Lower lobe of right lung (tissue), 2 donors: ENCODE results near the gene MMP27. TPM values are rescaled to one million over a fixed set of nuclear protein-coding genes. Genes with fewer than 3 reads are reported as not detected.

ENCODE experiments used
- ATAC-seq, 2 donors: fragments of 200-7000 bp; cut with Tn5 transposase; one replicate each; pipeline ENCODE4 v1.9.1; 2020 to 2022; ENCODE audit warnings: mild to moderate bottlenecking in 2 of 2, moderate library complexity in 2 of 2
- DNase-seq: peaks from one replicate; pipeline ENCODE4 v3.0.0-alpha.2; 2020
- H3K27ac ChIP-seq: fragments of 200-600 bp; one replicate; pipeline ENCODE4 v1.8.0; 2022
- H3K27me3 ChIP-seq: fragments of 200-600 bp; one replicate; pipeline ENCODE4 v1.8.0; 2022; ENCODE audit warnings: low read depth
- H3K36me3 ChIP-seq: fragments of 200-600 bp; one replicate; pipeline ENCODE4 v1.8.0; 2022; ENCODE audit warnings: mild to moderate bottlenecking
- H3K4me1 ChIP-seq: fragments of 200-600 bp; one replicate; pipeline ENCODE4 v1.8.0; 2022
- H3K4me3 ChIP-seq: fragments of 200-600 bp; one replicate; pipeline ENCODE4 v1.8.0; 2022; ENCODE audit warnings: mild to moderate bottlenecking
- H3K9me3 ChIP-seq: fragments of 200-600 bp; one replicate; pipeline ENCODE4 v1.8.0; 2022
- intact Hi-C: fragments of 100-400 bp; cut with DNase I; formaldehyde crosslinking; loops from one replicate; pipeline ENCODE4 v1.11.0; 2022
- total RNA-seq: library from RNA; stranded (reverse); fragmentation: NEBNext Ultra II Directional; extraction: Animal tissue kit (Norgen Biotek cat#: 25700); gene quantifications from one replicate; pipeline ENCODE4 v1.2.1, GENCODE V29; 2021
- TF ChIP-seq, protein P1 (sequence below): fragments of 200-600 bp; IDR thresholded peaks from one replicate; pipeline ENCODE4 v1.8.0; 2022; ENCODE audit warnings: antibody characterized with exemption, mild to moderate bottlenecking
- donor health status: DM: no; HTN: yes; CAD: no; lungs with severe emphysema.

The MMP27 gene
- total RNA-seq, 1 donor from 2014 or later: not detected

- Histone ChIP-seq H3K27me3 (no peaks in the 10 kb centered on the region), H3K4me1 (no peaks in the 10 kb centered on the region), H3K36me3 (no peaks in the 10 kb centered on the region), H3K9me3 (no peaks in the 10 kb centered on the region), H3K4me3 (no peak overlapping the region), H3K27ac (no peak overlapping the region)
- no peak for DNase-seq
- intact Hi-C loops: no loop called here
- TF ChIP-seq, protein P1, sequence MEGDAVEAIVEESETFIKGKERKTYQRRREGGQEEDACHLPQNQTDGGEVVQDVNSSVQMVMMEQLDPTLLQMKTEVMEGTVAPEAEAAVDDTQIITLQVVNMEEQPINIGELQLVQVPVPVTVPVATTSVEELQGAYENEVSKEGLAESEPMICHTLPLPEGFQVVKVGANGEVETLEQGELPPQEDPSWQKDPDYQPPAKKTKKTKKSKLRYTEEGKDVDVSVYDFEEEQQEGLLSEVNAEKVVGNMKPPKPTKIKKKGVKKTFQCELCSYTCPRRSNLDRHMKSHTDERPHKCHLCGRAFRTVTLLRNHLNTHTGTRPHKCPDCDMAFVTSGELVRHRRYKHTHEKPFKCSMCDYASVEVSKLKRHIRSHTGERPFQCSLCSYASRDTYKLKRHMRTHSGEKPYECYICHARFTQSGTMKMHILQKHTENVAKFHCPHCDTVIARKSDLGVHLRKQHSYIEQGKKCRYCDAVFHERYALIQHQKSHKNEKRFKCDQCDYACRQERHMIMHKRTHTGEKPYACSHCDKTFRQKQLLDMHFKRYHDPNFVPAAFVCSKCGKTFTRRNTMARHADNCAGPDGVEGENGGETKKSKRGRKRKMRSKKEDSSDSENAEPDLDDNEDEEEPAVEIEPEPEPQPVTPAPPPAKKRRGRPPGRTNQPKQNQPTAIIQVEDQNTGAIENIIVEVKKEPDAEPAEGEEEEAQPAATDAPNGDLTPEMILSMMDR: no peak
- ATAC-seq: no peak
These were observed 44.5 kb downstream of the MMP27 start for GRCh38 chr11:102661040-102661439.

DNA sequence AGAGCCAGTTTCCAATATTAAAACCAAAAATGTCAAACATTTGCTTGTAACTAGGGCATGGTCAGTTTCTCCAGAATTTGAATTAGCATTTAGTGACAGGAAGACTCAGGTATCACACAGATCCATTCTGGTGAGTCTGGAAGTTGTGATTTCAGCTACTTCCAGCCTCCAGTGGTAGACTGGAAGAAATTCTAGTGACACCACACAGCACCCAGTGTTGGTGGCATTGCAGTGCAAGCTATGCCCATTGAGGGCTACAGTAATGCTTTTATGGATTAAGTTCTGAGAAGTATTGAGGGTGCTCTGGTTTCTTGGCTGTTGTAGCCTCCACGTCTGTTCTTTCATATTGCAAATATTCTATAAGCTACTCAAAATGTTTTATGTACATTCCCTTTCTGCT, 49.0 kb downstream of the MMP27 start:
- Histone ChIP-seq H3K9me3 (peaks cover 3% of the 10 kb centered on the region), H3K4me1 (no peaks in the 10 kb centered on the region), H3K4me3 (no peak overlapping the region), H3K27me3 (no peaks in the 10 kb centered on the region), H3K27ac (no peak overlapping the region), H3K36me3 (no peaks in the 10 kb centered on the region)
- DNase-seq: no peak
- ATAC-seq: no peak
- TF ChIP-seq, protein P1: no peak
- intact Hi-C loops: no loop called here

- no peaks in the 10 kb centered on the region for H3K36me3 ChIP-seq
- peaks cover 3% of the 10 kb centered on the region for H3K9me3 ChIP-seq
- H3K4me3 ChIP-seq: no peak overlapping the region
- ATAC-seq (no peak), DNase-seq (no peak)
- no peak overlapping the region for H3K27ac ChIP-seq
- no peaks in the 10 kb centered on the region for H3K27me3 ChIP-seq
- intact Hi-C loops: no loop called here
- no peaks in the 10 kb centered on the region for H3K4me1 ChIP-seq
- TF ChIP-seq, protein P1: no peak
These were observed 50.0 kb downstream of the MMP27 start for GRCh38 chr11:102655547-102655946.

- intact Hi-C loops: no loop called here
- Histone ChIP-seq H3K9me3 (peaks cover 3% of the 10 kb centered on the region), H3K4me3 (no peak overlapping the region), H3K36me3 (no peaks in the 10 kb centered on the region), H3K27ac (no peak overlapping the region), H3K27me3 (no peaks in the 10 kb centered on the region), H3K4me1 (no peaks in the 10 kb centered on the region)
- ATAC-seq (no peak), DNase-seq (no peak)
- TF ChIP-seq, protein P1: no peak
These were observed 50.8 kb downstream of the MMP27 start for GRCh38 chr11:102654761-102655160.

- H3K4me1 ChIP-seq: no peaks in the 10 kb centered on the region
- intact Hi-C loops: no loop called here
- H3K27ac ChIP-seq: no peak overlapping the region
- TF ChIP-seq, protein P1: no peak
- ATAC-seq: no peak
- H3K27me3 ChIP-seq: no peaks in the 10 kb centered on the region
- H3K36me3 ChIP-seq: no peaks in the 10 kb centered on the region
- H3K4me3 ChIP-seq: no peak overlapping the region
- DNase-seq: no peak
- H3K9me3 ChIP-seq: peaks cover 3% of the 10 kb centered on the region
These were observed 51.8 kb downstream of the MMP27 start for GRCh38 chr11:102653744-102654291.
